OCI-LY3 (cell line): ENCODE data around the gene NNT.

Experiments used
- H2AFZ ChIP-seq: fragments of 200-600, 300-600 bp; shearing (Covaris generic); 2 replicates; pipeline ENCODE4 v1.6.0; 2014; ENCODE audit warnings: antibody characterized with exemption, low read depth, low read length
- H3K27ac ChIP-seq: fragments of 200-600, 300-600 bp; sonication (generic); 2 replicates; pipeline ENCODE4 v1.5.1; 2014; ENCODE audit warnings: mild to moderate bottlenecking, low read length, moderate library complexity, mixed read lengths
- H3K27me3 ChIP-seq: fragments of 200-600, 300-600 bp; sonication (generic); 2 replicates; pipeline ENCODE4 v1.6.1; 2014; ENCODE audit warnings: low read depth, low read length, mixed read lengths
- H3K36me3 ChIP-seq: fragments of 200-600, 300-600 bp; sonication (generic); replicated peaks from 2 replicates; pipeline ENCODE3; 2014; ENCODE audit warnings: low read depth, low read length, mixed read lengths
- H3K4me1 ChIP-seq: fragments of 300-600, 200-600 bp; sonication (generic); 2 replicates; pipeline ENCODE4 v1.6.1; 2014; ENCODE audit warnings: low read length, mixed read lengths
- H3K4me2 ChIP-seq: fragments of 200-600, 300-600 bp; sonication (generic); 2 replicates; pipeline ENCODE4 v1.6.1; 2014; ENCODE audit warnings: low read length, mixed read lengths
- H3K4me3 ChIP-seq: fragments of 300-600, 200-600 bp; sonication (generic); 2 replicates; pipeline ENCODE4 v1.5.1; 2014; ENCODE audit warnings: antibody characterized with exemption, mild to moderate bottlenecking, low read length, moderate library complexity
- H3K79me2 ChIP-seq: fragments of 300-600, 200-600 bp; shearing (Covaris generic); 2 replicates; pipeline ENCODE4 v1.6.1; 2014; ENCODE audit warnings: mild to moderate bottlenecking, low read length, mixed read lengths
- H3K9ac ChIP-seq: fragments of 300-600, 200-600 bp; shearing (Covaris generic); 2 replicates; pipeline ENCODE4 v1.6.0; 2014; ENCODE audit warnings: mild to moderate bottlenecking, low read length, moderate library complexity
- H3K9me3 ChIP-seq: fragments of 200-600, 300-600 bp; shearing (Covaris generic); 2 replicates; pipeline ENCODE4 v1.6.1; 2014; ENCODE audit warnings: low read length, mixed read lengths; ENCODE audit not compliant: insufficient read depth
- H4K20me1 ChIP-seq: fragments of 200-600, 300-600 bp; sonication (generic); 2 replicates; pipeline ENCODE4 v1.6.1; 2016; ENCODE audit warnings: low read length, mixed read lengths; ENCODE audit not compliant: insufficient read depth
- EZH2phosphoT487 ChIP-seq: fragments of 200-600 bp; shearing (Covaris generic); IDR thresholded peaks from 2 replicates; pipeline ENCODE4 v1.6.1; 2018; ENCODE audit warnings: antibody characterized with exemption, mixed run types, low read depth
- TF ChIP-seq, protein P1 (sequence below): fragments of 200-600, 300-600 bp; sonication (generic); IDR thresholded peaks from 2 replicates; pipeline ENCODE4 v1.5.1; 2014; ENCODE audit warnings: antibody characterized with exemption, low read length, low read depth

NNT gene

DNA sequence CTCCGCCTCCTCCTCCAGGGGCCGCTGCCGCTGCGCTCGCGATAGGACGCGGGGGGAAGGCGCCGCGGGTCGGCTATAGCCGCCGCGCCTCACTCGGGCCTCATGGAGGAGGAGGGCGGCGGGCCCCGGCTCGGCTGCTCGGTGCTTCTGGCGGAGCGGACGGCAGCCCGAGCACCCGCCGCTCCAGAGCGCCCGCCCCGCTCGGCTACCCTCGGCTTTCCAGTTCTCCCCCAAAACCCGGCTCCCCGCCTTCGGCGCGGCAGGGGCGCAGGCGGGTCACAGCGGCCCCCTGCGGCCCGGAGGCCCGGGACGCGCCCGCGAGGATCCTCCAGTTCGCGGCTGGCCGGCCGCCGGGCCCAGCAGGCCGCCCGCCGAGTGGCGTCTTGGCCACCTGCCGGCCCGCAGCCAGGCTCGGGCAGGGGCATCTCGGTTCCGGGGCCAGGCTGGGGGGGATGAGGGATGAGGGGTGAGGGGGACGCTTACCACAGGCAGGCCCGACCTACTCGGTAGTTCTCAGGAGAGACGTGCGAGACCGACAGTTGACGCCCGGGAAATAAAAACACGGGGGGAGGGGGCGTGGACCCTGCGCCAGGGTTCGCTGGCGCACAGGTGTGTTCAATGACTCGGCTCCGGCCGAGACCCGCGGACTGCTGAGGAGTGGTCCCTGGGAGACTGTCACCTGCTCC, 46.0 kb upstream of the NNT start, which contains the start of gene PAIP1:
Gene PAIP1 (minus strand): TSS at position 221 of the 686 bp plus-strand sequence. CDS start 231 bp downstream, outside the sequence.
- Histone ChIP-seq H3K9ac (peak within 1 kb of the TSS; percentile 97), H3K36me3 (peaks cover 29% of the 10 kb centered on the region), H2AFZ (peak within 1 kb of the TSS; percentile 97), H3K9me3 (no peaks in the 10 kb centered on the region), H3K79me2 (peaks cover 46% of the 10 kb centered on the region), H3K4me2 (peak within 1 kb of the TSS; percentile 96), H3K27ac (peak within 1 kb of the TSS; percentile 80), H4K20me1 (peaks cover 14% of the 10 kb centered on the region; the same call in 1 of the 2 replicates), H3K4me3 (peak within 1 kb of the TSS; percentile 85), H3K27me3 (no peaks in the 10 kb centered on the region), H3K4me1 (peaks cover 42% of the 10 kb centered on the region)
- no peak for TF ChIP-seq EZH2phosphoT487
- TF ChIP-seq, protein P1, sequence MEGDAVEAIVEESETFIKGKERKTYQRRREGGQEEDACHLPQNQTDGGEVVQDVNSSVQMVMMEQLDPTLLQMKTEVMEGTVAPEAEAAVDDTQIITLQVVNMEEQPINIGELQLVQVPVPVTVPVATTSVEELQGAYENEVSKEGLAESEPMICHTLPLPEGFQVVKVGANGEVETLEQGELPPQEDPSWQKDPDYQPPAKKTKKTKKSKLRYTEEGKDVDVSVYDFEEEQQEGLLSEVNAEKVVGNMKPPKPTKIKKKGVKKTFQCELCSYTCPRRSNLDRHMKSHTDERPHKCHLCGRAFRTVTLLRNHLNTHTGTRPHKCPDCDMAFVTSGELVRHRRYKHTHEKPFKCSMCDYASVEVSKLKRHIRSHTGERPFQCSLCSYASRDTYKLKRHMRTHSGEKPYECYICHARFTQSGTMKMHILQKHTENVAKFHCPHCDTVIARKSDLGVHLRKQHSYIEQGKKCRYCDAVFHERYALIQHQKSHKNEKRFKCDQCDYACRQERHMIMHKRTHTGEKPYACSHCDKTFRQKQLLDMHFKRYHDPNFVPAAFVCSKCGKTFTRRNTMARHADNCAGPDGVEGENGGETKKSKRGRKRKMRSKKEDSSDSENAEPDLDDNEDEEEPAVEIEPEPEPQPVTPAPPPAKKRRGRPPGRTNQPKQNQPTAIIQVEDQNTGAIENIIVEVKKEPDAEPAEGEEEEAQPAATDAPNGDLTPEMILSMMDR, result peak; percentile 48

DNA sequence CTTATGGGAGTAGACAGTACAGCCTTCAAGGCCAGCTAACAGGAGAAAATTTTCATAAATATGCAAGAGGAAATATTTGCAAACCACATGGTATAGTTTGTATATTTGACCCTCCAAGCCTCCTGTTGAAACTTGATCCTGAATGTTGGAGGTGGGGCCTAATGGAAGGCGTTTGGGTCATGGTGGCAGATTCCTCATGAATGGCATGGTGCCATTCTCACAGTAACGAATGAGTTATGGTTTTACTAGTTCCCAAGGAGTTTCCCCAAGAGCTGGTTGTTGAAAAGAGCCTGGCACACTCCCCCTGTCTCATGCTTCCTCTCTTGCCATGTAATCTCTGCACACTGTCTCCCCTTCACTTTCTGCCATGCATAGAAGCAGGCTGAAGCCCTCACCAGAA, 42.9 kb upstream of the NNT start:
- Histone ChIP-seq H2AFZ (no peak overlapping the region), H3K27ac (no peak overlapping the region), H3K4me2 (no peak overlapping the region), H3K27me3 (no peaks in the 10 kb centered on the region), H3K4me1 (peaks cover 36% of the 10 kb centered on the region), H3K79me2 (peaks cover 14% of the 10 kb centered on the region), H4K20me1 (no peaks in the 10 kb centered on the region), H3K36me3 (peaks cover 2% of the 10 kb centered on the region), H3K4me3 (no peak overlapping the region), H3K9me3 (no peaks in the 10 kb centered on the region), H3K9ac (no peak overlapping the region)
- no peak for TF ChIP-seq EZH2phosphoT487
- TF ChIP-seq, protein P1, result no peak

DNA sequence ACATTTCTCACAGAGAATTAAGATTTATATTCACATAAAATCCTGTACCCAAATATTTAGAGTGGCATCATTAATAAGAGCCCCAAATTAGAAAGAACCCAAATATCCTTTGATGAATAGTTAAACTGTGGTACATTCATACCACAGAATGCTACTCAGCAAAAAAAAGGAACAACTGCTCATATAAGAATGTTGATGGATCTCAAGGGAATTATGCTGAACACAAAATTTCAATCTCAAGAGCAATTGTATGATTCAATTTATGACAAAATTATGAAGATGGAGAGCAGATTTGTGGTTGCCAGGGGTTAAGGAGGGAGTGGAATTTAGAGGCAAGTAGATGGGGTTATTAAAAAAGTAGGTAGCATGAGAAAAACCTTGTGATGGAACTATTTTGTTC, 41.6 kb upstream of the NNT start:
- no peaks in the 10 kb centered on the region for H3K9me3 ChIP-seq
- no peak overlapping the region for H3K4me3 ChIP-seq
- no peak overlapping the region for H3K4me2 ChIP-seq
- H3K27me3 ChIP-seq, result no peaks in the 10 kb centered on the region
- no peaks in the 10 kb centered on the region for H3K36me3 ChIP-seq
- no peaks in the 10 kb centered on the region for H4K20me1 ChIP-seq
- no peak overlapping the region for H3K27ac ChIP-seq
- no peak overlapping the region for H2AFZ ChIP-seq
- TF ChIP-seq EZH2phosphoT487, result no peak
- TF ChIP-seq, protein P1, result no peak
- H3K9ac ChIP-seq, result no peak overlapping the region
- peaks cover 30% of the 10 kb centered on the region for H3K4me1 ChIP-seq
- peaks cover 2% of the 10 kb centered on the region for H3K79me2 ChIP-seq

DNA sequence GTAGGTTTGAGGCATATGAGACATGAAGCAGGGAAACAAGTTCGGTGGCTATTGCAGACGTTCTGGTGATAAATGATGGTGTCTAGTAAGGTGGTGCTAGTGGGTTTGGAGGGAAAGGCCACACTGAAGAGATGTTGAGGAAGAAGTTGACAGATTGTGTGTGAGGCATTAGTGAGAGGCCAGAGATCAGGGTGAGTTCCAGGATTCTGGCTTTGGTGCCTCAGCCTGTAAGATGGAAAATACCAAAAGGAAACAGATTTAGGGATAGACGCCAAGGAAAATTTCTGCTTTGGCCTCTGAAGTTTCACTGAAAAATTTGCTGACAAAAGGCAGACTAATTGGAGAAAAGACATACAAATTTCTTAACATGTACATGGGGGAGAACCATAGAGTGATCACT, 39.7 kb upstream of the NNT start:
- TF ChIP-seq EZH2phosphoT487, result no peak
- TF ChIP-seq, protein P1, result no peak
- H3K9me3 ChIP-seq, result no peaks in the 10 kb centered on the region

More for the DNA sequence above, 39.7 kb upstream of the NNT start:
- Histone ChIP-seq H3K4me3 (no peak overlapping the region), H3K4me1 (peaks cover 33% of the 10 kb centered on the region), H3K36me3 (no peaks in the 10 kb centered on the region), H2AFZ (no peak overlapping the region), H3K9ac (no peak overlapping the region), H3K79me2 (no peaks in the 10 kb centered on the region), H4K20me1 (no peaks in the 10 kb centered on the region), H3K4me2 (no peak overlapping the region), H3K27ac (no peak overlapping the region), H3K27me3 (no peaks in the 10 kb centered on the region)
